DOHH2 (cell line): ENCODE results near the gene ANKRD28.

Experiments used
- H3F3A ChIP-seq: fragments of 200-600 bp; sonication (generic), shearing (Covaris generic); 2 replicates; pipeline ENCODE4 v1.6.0; 2016; ENCODE audit warnings: antibody characterized with exemption, mild to moderate bottlenecking; ENCODE audit not compliant: control insufficient read depth, insufficient read depth
- H3K27ac ChIP-seq: fragments of 200-600 bp; sonication (generic); 2 replicates; pipeline ENCODE4 v1.5.1; 2014; ENCODE audit warnings: low read depth, mild to moderate bottlenecking, low read length, moderate library complexity
- H3K27me3 ChIP-seq: fragments of 200-600 bp; sonication (generic); 2 replicates; pipeline ENCODE4 v1.6.1; 2014; ENCODE audit warnings: mild to moderate bottlenecking, low read length, mixed read lengths; ENCODE audit not compliant: control insufficient read depth
- H3K36me3 ChIP-seq: fragments of 200-600 bp; sonication (generic); 2 replicates; pipeline ENCODE4 v1.6.1; 2014; ENCODE audit warnings: mild to moderate bottlenecking, low read length, moderate library complexity, mixed read lengths; ENCODE audit not compliant: control insufficient read depth
- H3K4me1 ChIP-seq: fragments of 200-600 bp; sonication (generic); 2 replicates; pipeline ENCODE4 v1.6.1; 2014; ENCODE audit warnings: mild to moderate bottlenecking, low read length, mixed read lengths; ENCODE audit not compliant: control insufficient read depth
- H3K4me2 ChIP-seq: fragments of 200-600 bp; sonication (generic); 2 replicates; pipeline ENCODE4 v1.6.0; 2014; ENCODE audit warnings: mild to moderate bottlenecking, low read length, moderate library complexity
- H3K4me3 ChIP-seq: fragments of 200-600 bp; sonication (generic); 2 replicates; pipeline ENCODE4 v1.5.1; 2014; ENCODE audit warnings: mild to moderate bottlenecking, low read length, mixed read lengths
- H3K79me2 ChIP-seq: fragments of 200-600 bp; sonication (generic); 2 replicates; pipeline ENCODE4 v1.6.1; 2014; ENCODE audit warnings: mild to moderate bottlenecking, low read length, mixed read lengths; ENCODE audit not compliant: control insufficient read depth
- H3K9me2 ChIP-seq: fragments of 200-600 bp; sonication (generic); replicated peaks from 2 replicates; pipeline ENCODE4 v1.6.1; 2014; ENCODE audit warnings: mild to moderate bottlenecking, low read length, mixed read lengths; ENCODE audit not compliant: control insufficient read depth
- H3K9me3 ChIP-seq: fragments of 200-600 bp; sonication (generic); 2 replicates; pipeline ENCODE4 v1.6.1; 2014; ENCODE audit warnings: antibody characterized with exemption, low read length, mixed read lengths; ENCODE audit not compliant: control insufficient read depth, insufficient read depth
- H4K20me1 ChIP-seq: fragments of 200-600 bp; sonication (generic); 2 replicates; pipeline ENCODE4 v1.6.0; 2014; ENCODE audit warnings: low read depth, mild to moderate bottlenecking, antibody characterized with exemption, low read length, moderate library complexity; ENCODE audit not compliant: control insufficient read depth, insufficient read depth
- CTCF ChIP-seq: fragments of 200-600 bp; sonication (generic); IDR thresholded peaks from one replicate; pipeline ENCODE4 v1.5.1; 2014; ENCODE audit warnings: antibody characterized with exemption, mild to moderate bottlenecking, low read depth, low read length; ENCODE audit not compliant: poor library complexity, severe bottlenecking
- EZH2phosphoT487 ChIP-seq: fragments of 200-600 bp; sonication (generic); IDR thresholded peaks from 2 replicates; pipeline ENCODE4 v1.6.1; 2017; ENCODE audit warnings: borderline replicate concordance, mild to moderate bottlenecking, antibody characterized with exemption, low read length, moderate library complexity, mixed read lengths

The ANKRD28 gene

GRCh38 chr3:15653321-15653720 is 144.5 kb downstream of the ANKRD28 start:
- H3F3A ChIP-seq = no peaks in the 10 kb centered on the region
- no peaks in the 10 kb centered on the region for H3K9me2 ChIP-seq
- H3K4me1 ChIP-seq = peaks cover 7% of the 10 kb centered on the region
- no peak for TF ChIP-seq EZH2phosphoT487
- TF ChIP-seq CTCF = no peak
- H3K36me3 ChIP-seq = no peaks in the 10 kb centered on the region
- no peaks in the 10 kb centered on the region for H4K20me1 ChIP-seq
- H3K9me3 ChIP-seq = peaks cover 8% of the 10 kb centered on the region; the same call in 1 of the 2 replicates
- no peak overlapping the region for H3K4me2 ChIP-seq
- no peak overlapping the region for H3K4me3 ChIP-seq
- no peaks in the 10 kb centered on the region for H3K79me2 ChIP-seq
- no peak overlapping the region for H3K27ac ChIP-seq
- no peaks in the 10 kb centered on the region for H3K27me3 ChIP-seq

GRCh38 chr3:15651396-15651795 is 146.4 kb downstream of the ANKRD28 start:
- H3F3A ChIP-seq = no peaks in the 10 kb centered on the region
- no peak for TF ChIP-seq EZH2phosphoT487
- TF ChIP-seq CTCF = no peak
- H3K79me2 ChIP-seq = no peaks in the 10 kb centered on the region
- no peak overlapping the region for H3K4me2 ChIP-seq
- H3K36me3 ChIP-seq = no peaks in the 10 kb centered on the region
- H3K27me3 ChIP-seq = no peaks in the 10 kb centered on the region
- H3K4me1 ChIP-seq = peaks cover 21% of the 10 kb centered on the region
- no peaks in the 10 kb centered on the region for H3K9me2 ChIP-seq
- H3K27ac ChIP-seq = no peak overlapping the region
- H4K20me1 ChIP-seq = no peaks in the 10 kb centered on the region
- H3K4me3 ChIP-seq = no peak overlapping the region
- peaks cover 4% of the 10 kb centered on the region; the same call in 1 of the 2 replicates for H3K9me3 ChIP-seq

GRCh38 chr3:15649858-15650257 is 147.9 kb downstream of the ANKRD28 start:
- H3K27ac ChIP-seq = no peak overlapping the region
- no peaks in the 10 kb centered on the region for H3K9me2 ChIP-seq
- H3K4me1 ChIP-seq = peaks cover 21% of the 10 kb centered on the region
- TF ChIP-seq EZH2phosphoT487 (no peak), CTCF (no peak)
- H3K36me3 ChIP-seq = no peaks in the 10 kb centered on the region
- no peaks in the 10 kb centered on the region for H4K20me1 ChIP-seq
- no peaks in the 10 kb centered on the region for H3K9me3 ChIP-seq
- no peak overlapping the region for H3K4me2 ChIP-seq
- no peak overlapping the region for H3K4me3 ChIP-seq
- no peaks in the 10 kb centered on the region for H3F3A ChIP-seq
- H3K27me3 ChIP-seq = no peaks in the 10 kb centered on the region
- H3K79me2 ChIP-seq = no peaks in the 10 kb centered on the region
